AG04449 (cell line): ENCODE measurements around the gene ABCA7.

Experiments used
- CTCF ChIA-PET: fragments of 350-600 bp; formaldehyde crosslinking; extraction: SDS; loops from one replicate; lab custom pipeline; 2021; ENCODE audit warnings: antibody characterized with exemption; lab: Yijun Ruan, JAX
- POLR2A ChIA-PET: fragments of 400-600, 350-600 bp; formaldehyde crosslinking; extraction: SDS; loops from one replicate; lab custom pipeline; 2020; ENCODE audit warnings: antibody characterized with exemption, inconsistent platforms; lab: Yijun Ruan, JAX
- DNase-seq: peaks from one replicate; pipeline ENCODE4 v3.0.0-alpha.2; 2010; ENCODE audit warnings: low read depth, low spot score
- H3K4me3 ChIP-seq: 2 replicates; pipeline ENCODE4 v1.5.1; 2011; ENCODE audit warnings: low read depth, mild to moderate bottlenecking, control low read depth, low read length
- TF ChIP-seq, protein P1 (sequence below): IDR thresholded peaks from one replicate; pipeline ENCODE4 v1.5.1; 2011; ENCODE audit warnings: mild to moderate bottlenecking, moderate library complexity, low read length, control low read depth, inconsistent platforms; ENCODE audit not compliant: insufficient read depth; ENCODE audit errors: missing control alignments

Gene ABCA7

DNA sequence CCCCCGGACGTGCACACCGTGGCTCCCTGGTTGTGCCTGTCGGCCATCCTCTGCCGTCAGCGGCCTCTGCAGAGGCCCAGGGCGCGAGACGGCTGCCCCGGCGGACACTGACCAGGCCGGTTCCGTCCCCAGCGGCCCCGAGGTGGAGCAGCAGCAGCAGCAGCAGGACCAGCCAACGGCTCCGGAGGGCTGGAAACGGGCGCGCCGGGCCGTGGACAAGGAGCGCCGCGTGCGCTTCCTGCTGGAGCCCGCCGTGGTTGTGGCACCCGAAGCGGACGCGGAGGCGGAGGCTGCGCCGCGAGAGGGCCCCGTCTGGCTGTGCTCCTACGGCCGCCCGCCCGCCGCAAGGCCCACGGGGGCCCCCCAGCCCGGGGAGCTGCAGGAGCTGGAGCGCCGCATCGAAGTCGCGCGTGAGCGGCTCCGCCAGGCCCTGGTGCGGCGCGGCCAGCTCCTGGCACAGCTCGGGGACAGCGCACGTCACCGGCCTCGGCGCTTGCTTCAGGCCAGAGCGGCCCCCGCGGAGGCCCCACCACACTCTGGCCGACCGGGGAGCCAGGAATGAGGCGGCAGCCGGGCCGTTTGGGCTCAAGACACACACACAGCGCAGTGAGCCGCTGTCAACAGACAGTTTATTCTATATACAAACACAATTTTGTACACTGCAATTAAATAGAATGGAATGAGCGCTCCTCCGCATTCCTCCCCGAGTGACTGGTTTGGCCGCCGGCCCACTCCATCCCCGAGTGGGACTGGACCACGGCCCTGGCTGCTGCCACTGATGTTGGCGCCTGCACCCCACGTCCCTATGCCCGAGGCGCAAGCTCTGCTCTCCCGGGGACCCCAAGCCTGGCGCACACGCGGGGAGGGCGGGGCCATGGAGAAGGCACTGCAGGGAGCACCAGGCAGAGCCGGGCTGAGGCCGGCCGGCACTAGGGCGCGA lies 30.6 kb upstream of the ABCA7 start:
- H3K4me3 ChIP-seq, result no peak overlapping the region
- TF ChIP-seq, protein P1, sequence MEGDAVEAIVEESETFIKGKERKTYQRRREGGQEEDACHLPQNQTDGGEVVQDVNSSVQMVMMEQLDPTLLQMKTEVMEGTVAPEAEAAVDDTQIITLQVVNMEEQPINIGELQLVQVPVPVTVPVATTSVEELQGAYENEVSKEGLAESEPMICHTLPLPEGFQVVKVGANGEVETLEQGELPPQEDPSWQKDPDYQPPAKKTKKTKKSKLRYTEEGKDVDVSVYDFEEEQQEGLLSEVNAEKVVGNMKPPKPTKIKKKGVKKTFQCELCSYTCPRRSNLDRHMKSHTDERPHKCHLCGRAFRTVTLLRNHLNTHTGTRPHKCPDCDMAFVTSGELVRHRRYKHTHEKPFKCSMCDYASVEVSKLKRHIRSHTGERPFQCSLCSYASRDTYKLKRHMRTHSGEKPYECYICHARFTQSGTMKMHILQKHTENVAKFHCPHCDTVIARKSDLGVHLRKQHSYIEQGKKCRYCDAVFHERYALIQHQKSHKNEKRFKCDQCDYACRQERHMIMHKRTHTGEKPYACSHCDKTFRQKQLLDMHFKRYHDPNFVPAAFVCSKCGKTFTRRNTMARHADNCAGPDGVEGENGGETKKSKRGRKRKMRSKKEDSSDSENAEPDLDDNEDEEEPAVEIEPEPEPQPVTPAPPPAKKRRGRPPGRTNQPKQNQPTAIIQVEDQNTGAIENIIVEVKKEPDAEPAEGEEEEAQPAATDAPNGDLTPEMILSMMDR, result no peak
- POLR2A ChIA-PET, result interaction anchor here (0.8 to 1.2 kb wide), 2 partner anchors 12 to 254 kb away, joined by 3 to 4 read pairs; partner anchors contain the start of genes RNU6-2 and TMEM259
- CTCF ChIA-PET, result interaction anchor here (1.5 kb wide), 1 partner anchor 11 kb away, joined by 3 read pairs; no protein-coding TSS in a partner anchor
- DNase-seq, result no peak

DNA sequence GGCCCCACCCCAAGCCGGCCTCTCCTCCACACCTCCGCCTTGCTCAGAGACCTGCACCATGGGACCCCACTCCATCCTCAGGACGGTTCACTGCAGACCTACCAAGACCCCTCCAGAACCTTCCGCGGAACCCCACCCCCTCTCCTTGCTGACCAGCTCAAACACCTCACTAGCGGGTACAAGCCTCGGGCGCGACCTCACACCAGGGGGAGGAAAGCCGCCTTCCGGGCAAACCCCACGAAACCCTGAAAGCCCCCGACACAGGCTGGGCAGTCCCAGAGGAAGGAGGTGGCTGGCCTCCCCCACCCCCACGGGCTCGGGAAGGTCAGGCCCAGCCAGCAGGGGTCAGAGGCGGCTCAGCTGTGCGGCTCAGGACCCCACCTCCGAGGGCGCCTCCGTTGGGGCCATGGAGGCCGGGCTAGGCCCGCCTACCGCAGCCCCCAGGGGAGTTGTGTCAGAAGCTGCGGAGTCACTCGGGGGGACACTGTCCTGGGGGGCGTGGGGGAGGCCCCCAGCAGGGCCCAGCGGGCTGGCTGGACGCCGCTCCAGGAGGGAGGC lies 29.8 kb upstream of the ABCA7 start:
- CTCF ChIA-PET, result interaction anchor here (1.5 kb wide), 1 partner anchor 10 kb away, joined by 3 read pairs; no protein-coding TSS in a partner anchor
- POLR2A ChIA-PET, result interaction anchor here (0.8 to 1.2 kb wide), 2 partner anchors 11 to 254 kb away, joined by 3 to 4 read pairs; partner anchors contain the start of genes RNU6-2 and TMEM259
- TF ChIP-seq, protein P1, result no peak
- no peak overlapping the region for H3K4me3 ChIP-seq
- DNase-seq, result no peak

DNA sequence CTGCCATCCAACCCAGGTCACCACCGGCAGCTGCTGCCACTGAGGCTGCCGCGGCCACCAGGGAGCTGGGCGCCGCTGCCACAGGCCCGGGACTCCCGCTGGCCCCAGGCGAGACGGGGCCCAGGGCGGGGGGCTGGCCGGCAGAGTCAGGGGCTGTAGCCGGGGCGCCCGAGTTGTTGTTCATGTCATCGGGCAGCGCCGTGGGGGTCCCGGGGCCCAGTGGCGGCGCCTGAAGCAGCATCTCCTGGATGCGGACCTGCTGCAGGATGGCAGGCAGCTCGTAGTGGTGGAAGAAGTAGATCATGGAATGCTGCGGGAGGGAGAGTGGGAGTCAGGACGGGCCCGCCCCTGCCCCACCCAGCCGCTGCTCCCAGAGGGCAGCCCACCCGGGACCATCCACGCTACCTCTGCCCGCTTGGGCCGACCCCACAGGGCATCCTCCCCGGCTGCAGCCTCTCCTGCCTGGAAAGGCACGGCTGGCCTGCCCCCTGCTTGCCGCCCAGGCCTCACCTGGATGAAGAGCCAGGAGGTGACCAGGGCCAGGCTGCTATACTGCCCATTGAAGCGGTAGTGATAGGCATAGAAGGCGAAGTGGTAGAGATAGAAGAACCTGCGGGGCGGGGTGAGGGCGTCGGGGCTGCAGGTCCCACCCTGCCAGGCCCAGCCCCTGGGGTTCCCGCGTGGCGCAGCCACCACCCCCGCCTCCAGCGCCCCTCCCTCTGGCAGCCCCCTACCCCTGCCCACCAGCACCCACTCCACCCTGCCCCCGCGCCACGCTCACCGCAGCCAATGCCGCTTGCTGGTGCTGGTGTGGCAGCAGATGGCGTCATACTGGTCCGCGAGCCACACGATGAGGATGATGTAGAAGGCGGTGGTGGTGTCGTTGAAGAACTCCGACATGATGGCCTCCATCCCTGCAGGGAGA lies 29.1 kb upstream of the ABCA7 start:
- TF ChIP-seq, protein P1, result no peak
- DNase-seq, result no peak
- H3K4me3 ChIP-seq, result no peak overlapping the region
- CTCF ChIA-PET, result interaction anchor here (1.5 kb wide), 1 partner anchor 9 kb away, joined by 3 read pairs; no protein-coding TSS in a partner anchor
- POLR2A ChIA-PET, result interaction anchor here (1.2 kb wide), 1 partner anchor 10 kb away, joined by 4 read pairs; the partner anchor contains the start of genes RNU6-2 and TMEM259

DNA sequence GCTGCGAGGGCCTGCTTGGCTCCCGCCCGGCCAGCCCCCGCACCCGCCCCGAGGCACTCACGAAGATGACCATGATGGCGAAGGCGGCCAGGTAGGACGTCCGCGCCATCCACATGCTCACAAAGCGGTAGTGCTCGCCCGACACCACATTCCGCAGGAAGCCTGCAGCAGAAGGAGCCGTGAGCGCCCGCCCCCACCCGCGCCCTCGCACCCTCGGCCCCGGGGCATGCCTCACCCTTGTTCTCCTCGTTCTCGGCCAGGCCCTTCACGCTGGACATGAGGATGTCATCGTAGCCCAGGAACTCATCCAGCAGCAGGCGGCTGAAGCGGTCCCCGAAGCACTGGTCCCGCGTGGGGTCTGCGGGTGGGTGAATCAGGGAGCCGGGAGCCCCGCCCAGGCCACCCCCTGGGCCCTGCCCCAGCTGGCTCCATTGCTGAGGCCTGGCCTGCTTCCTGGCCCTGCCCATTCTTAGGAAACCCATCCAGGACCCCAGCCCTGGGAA lies 28.0 kb upstream of the ABCA7 start:
- POLR2A ChIA-PET, result no interaction called here
- no peak for DNase-seq
- CTCF ChIA-PET, result no interaction called here
- H3K4me3 ChIP-seq, result no peak overlapping the region
- TF ChIP-seq, protein P1, result no peak

DNA sequence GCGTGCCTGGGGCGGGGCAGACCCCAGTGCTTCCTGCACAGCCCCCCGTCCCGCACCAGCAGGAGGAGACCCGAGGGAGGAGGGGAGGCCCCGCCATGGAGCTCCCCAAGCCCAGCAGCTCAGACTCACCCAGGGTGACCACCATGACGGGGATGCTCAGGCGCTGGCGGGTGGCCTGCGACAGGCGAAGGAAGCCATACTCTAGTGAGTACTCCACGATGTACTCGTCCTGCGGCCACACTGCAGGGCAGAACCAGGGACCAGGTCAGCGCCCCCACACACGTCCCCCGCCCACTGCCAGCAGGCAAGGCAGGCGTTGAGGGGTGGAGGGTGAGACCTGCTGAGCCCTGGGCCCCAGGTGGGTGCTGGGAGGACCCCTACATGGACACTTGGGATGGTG lies 27.6 kb upstream of the ABCA7 start:
- TF ChIP-seq, protein P1, result no peak
- CTCF ChIA-PET, result no interaction called here
- no peak overlapping the region for H3K4me3 ChIP-seq
- DNase-seq, result no peak
- POLR2A ChIA-PET, result no interaction called here
